HCT116 (cell line): ENCODE results near the gene SLIT1. TPM values are rescaled to one million over a fixed set of nuclear protein-coding genes. Genes with fewer than 3 reads are reported as not detected.

Experiments used
- ATAC-seq: fragments of 200-7000 bp; cut with Tn5 transposase; 2 replicates; pipeline ENCODE4 v1.9.1; 2020; ENCODE audit warnings: mild to moderate bottlenecking, moderate library complexity
- BruUV-seq: library from RNA; stranded (reverse); fragments of 400-500 nt; replicated peaks from 2 replicates; lab custom pipeline; 2021; lab: Mats Ljungman, UMichigan
- CTCF ChIA-PET: fragments of 300-600 bp; sonication (Branson Sonifier 250); formaldehyde crosslinking; loops from one replicate; lab custom pipeline; 2021; ENCODE audit warnings: antibody characterized with exemption; lab: Charles Lee
- POLR2A ChIA-PET: fragments of 300-600, 350-600 bp; sonication (Branson Sonifier 250); formaldehyde crosslinking; loops from one replicate; lab custom pipeline; 2021; ENCODE audit warnings: antibody characterized with exemption; lab: Charles Lee
- RAD21 ChIA-PET, 2 experiments: fragments of 300-600 bp; sonication (Branson Sonifier 250); formaldehyde crosslinking; loops; one replicate each; lab custom pipeline; 2023; ENCODE audit warnings: low total read pairs in 2 of 2; ENCODE audit not compliant: uncharacterized antibody in 2 of 2, unreplicated experiment in 2 of 2, low non-redundant PET in 1 of 2; lab: Charles Lee
- DNase-seq: peaks from one replicate; pipeline ENCODE4 v3.0.0-alpha.2; 2010; ENCODE audit warnings: low read depth, low spot score
- H2AFZ ChIP-seq: fragments of 200-600 bp; shearing (Covaris generic), sonication (generic); 2 replicates; pipeline ENCODE4 v1.6.1; 2017; ENCODE audit warnings: low read depth, mixed run types, mixed read lengths, antibody characterized with exemption, low read length; ENCODE audit not compliant: poor library complexity, severe bottlenecking
- H3K27ac ChIP-seq: 2 replicates; pipeline ENCODE4 v1.5.1; 2012; ENCODE audit warnings: low read depth, low read length
- H3K27me3 ChIP-seq: fragments of 200-600 bp; sonication (generic); 2 replicates; pipeline ENCODE4 v1.6.1; 2016; ENCODE audit warnings: mixed run types, low read length, mixed read lengths; ENCODE audit not compliant: insufficient read depth
- H3K36me3 ChIP-seq, 2 experiments: fragments of 200-500 bp in 1 of 2; fragments of 200-600 bp in 1 of 2; sonication (Bioruptor generic) in 1 of 2; sonication (generic) in 1 of 2; 2 replicates each; pipeline versions ENCODE4 v1.5.1 to v1.6.1; 2014 to 2016; ENCODE audit warnings: low read length in 2 of 2, inconsistent platforms in 1 of 2, mixed read lengths in 1 of 2, mixed run types in 1 of 2; ENCODE audit not compliant: insufficient read depth in 2 of 2, control insufficient read depth in 1 of 2
- H3K4me1 ChIP-seq, 2 experiments: fragments of 200-600 bp in 1 of 2; sonication (generic) in 1 of 2; 2 replicates each; pipeline versions ENCODE4 v1.5.1 to v1.6.1; 2012 to 2017; ENCODE audit warnings: low read length in 2 of 2, inconsistent platforms in 1 of 2, mild to moderate bottlenecking in 1 of 2, mixed read lengths in 1 of 2, mixed run types in 1 of 2, moderate library complexity in 1 of 2; ENCODE audit not compliant: insufficient read depth in 2 of 2, control insufficient read depth in 1 of 2
- H3K4me2 ChIP-seq: fragments of 200-600 bp; sonication (generic); 2 replicates; pipeline ENCODE4 v1.6.1; 2017; ENCODE audit warnings: mixed run types, low read length, mixed read lengths
- H3K4me3 ChIP-seq, 2 experiments: fragments of 200-600 bp in 1 of 2; sonication (generic) in 1 of 2; replicated peaks in 1 of 2; 2 replicates each; pipeline ENCODE4 v1.5.1; 2011 to 2016; ENCODE audit warnings: low read length in 2 of 2, control low read depth in 1 of 2, low read depth in 1 of 2, mild to moderate bottlenecking in 1 of 2, mixed read lengths in 1 of 2, mixed run types in 1 of 2
- H3K79me2 ChIP-seq: fragments of 200-600 bp; sonication (generic); 2 replicates; pipeline ENCODE4 v1.6.1; 2017; ENCODE audit warnings: mild to moderate bottlenecking, mixed run types, low read length, moderate library complexity, mixed read lengths; ENCODE audit not compliant: insufficient read depth
- H3K9ac ChIP-seq: fragments of 200-600 bp; sonication (generic); 2 replicates; pipeline ENCODE4 v1.6.1; 2016; ENCODE audit warnings: low read length, mixed read lengths
- H3K9me2 ChIP-seq: fragments of 200-600 bp; sonication (generic), shearing (Covaris generic); 2 replicates; pipeline ENCODE4 v1.6.1; 2017; ENCODE audit warnings: mixed run types, mild to moderate bottlenecking, moderate library complexity; ENCODE audit not compliant: insufficient read depth
- H3K9me3 ChIP-seq, 2 experiments: fragments of 200-500 bp in 1 of 2; fragments of 200-600 bp in 1 of 2; sonication (Bioruptor generic) in 1 of 2; sonication (generic) in 1 of 2; 2 replicates each; pipeline ENCODE4 v1.6.1; 2014 to 2017; ENCODE audit warnings: low read length in 2 of 2, mixed read lengths in 2 of 2, inconsistent platforms in 1 of 2, low read depth in 1 of 2, mild to moderate bottlenecking in 1 of 2, mixed run types in 1 of 2, moderate library complexity in 1 of 2; ENCODE audit not compliant: control insufficient read depth in 1 of 2, insufficient read depth in 1 of 2
- H4K20me1 ChIP-seq: fragments of 200-600 bp; sonication (generic), shearing (Covaris generic); 2 replicates; pipeline ENCODE4 v1.6.1; 2017; ENCODE audit warnings: mixed run types, mild to moderate bottlenecking, moderate library complexity; ENCODE audit not compliant: insufficient read depth
- ATF3 ChIP-seq: IDR thresholded peaks from 2 replicates; pipeline ENCODE4 v1.6.1; 2012
- CEBPB ChIP-seq: IDR thresholded peaks from 2 replicates; pipeline ENCODE4 v1.6.1; 2012; ENCODE audit warnings: low read depth
- CTCF ChIP-seq, 3 experiments: fragments of 200-600 bp in 1 of 3; sonication (generic) in 1 of 3; IDR thresholded peaks in 2 of 3; conservative IDR thresholded peaks in 1 of 3; 2 replicates each; pipeline ENCODE4 v1.5.1; 2012 to 2017; ENCODE audit warnings: low read depth in 2 of 3, low read length in 2 of 3, antibody characterized with exemption in 1 of 3, borderline replicate concordance in 1 of 3, control low read depth in 1 of 3, mild to moderate bottlenecking in 1 of 3, mixed read lengths in 1 of 3, mixed run types in 1 of 3, moderate library complexity in 1 of 3; ENCODE audit not compliant: insufficient read depth in 1 of 3
- EGR1 ChIP-seq: IDR thresholded peaks from 2 replicates; pipeline ENCODE4 v1.6.1; 2012; ENCODE audit warnings: low read depth
- ELF1 ChIP-seq: IDR thresholded peaks from 2 replicates; pipeline ENCODE4 v1.6.1; 2012; ENCODE audit warnings: low read depth, borderline replicate concordance
- EZH2 ChIP-seq: fragments of 200-600 bp; sonication (generic); IDR thresholded peaks from 2 replicates; pipeline ENCODE4 v1.6.1; 2017; ENCODE audit warnings: antibody characterized with exemption, mixed run types
- EZH2phosphoT487 ChIP-seq: fragments of 200-600 bp; IDR thresholded peaks from 2 replicates; pipeline ENCODE4 v1.6.1; 2018; ENCODE audit warnings: antibody characterized with exemption, borderline replicate concordance
- JUND ChIP-seq: IDR thresholded peaks from 2 replicates; pipeline ENCODE4 v1.6.1; 2012
- POLR2A ChIP-seq: IDR thresholded peaks from 2 replicates; pipeline ENCODE4 v1.7.0; 2011; ENCODE audit warnings: borderline replicate concordance; ENCODE audit not compliant: insufficient read depth, insufficient read length; ENCODE audit errors: extremely low read depth
- POLR2AphosphoS5 ChIP-seq: IDR thresholded peaks from 2 replicates; pipeline ENCODE4 v1.6.1; 2011; ENCODE audit warnings: mild to moderate bottlenecking, low read depth, low read length, moderate library complexity
- SP1 ChIP-seq: IDR thresholded peaks from 2 replicates; pipeline ENCODE4 v1.6.1; 2012; ENCODE audit warnings: low read depth
- TCF7L2 ChIP-seq: IDR thresholded peaks from 2 replicates; pipeline ENCODE4 v1.7.0; 2011; ENCODE audit warnings: borderline replicate concordance, inconsistent platforms; ENCODE audit not compliant: insufficient read depth, insufficient read length; ENCODE audit errors: extremely low read depth
- YY1 ChIP-seq: IDR thresholded peaks from 2 replicates; pipeline ENCODE4 v1.6.1; 2011; ENCODE audit warnings: low read length, low read depth, moderate library complexity, mild to moderate bottlenecking; ENCODE audit not compliant: insufficient replicate concordance; ENCODE audit errors: extremely low read depth
- ZBTB33 ChIP-seq: IDR thresholded peaks from 2 replicates; pipeline ENCODE4 v1.6.1; 2011; ENCODE audit warnings: mild to moderate bottlenecking, low read length, moderate library complexity; ENCODE audit not compliant: insufficient replicate concordance; ENCODE audit errors: extremely low read depth
- ZFX ChIP-seq: fragments of 450-650 bp; IDR thresholded peaks from 2 replicates; pipeline ENCODE4 v1.6.1; 2017
- ZNF274 ChIP-seq: fragments of 200-500 bp; sonication (Bioruptor generic); IDR thresholded peaks from 2 replicates; pipeline ENCODE4 v1.6.1; 2014; ENCODE audit warnings: mild to moderate bottlenecking, low read depth, low read length, inconsistent platforms
- intact Hi-C: fragments of 100-400 bp; cut with micrococcal nuclease; formaldehyde crosslinking; loops from 2 replicates; pipeline ENCODE4 v1.10.0; 2022
- total RNA-seq: library from RNA; stranded (reverse); gene quantifications from one replicate; pipeline ENCODE4 v1.2.1, GENCODE V29; 2021; ENCODE audit not compliant: unreplicated experiment

The SLIT1 gene
- total RNA-seq, 1 experiment from 2014 or later = 0.42 TPM

GRCh38 chr10:97058521-97058920, 127.2 kb downstream of the SLIT1 start:
- DNase-seq (no peak), ATAC-seq (no peak)
- Histone ChIP-seq H3K9ac (no peak overlapping the region), H3K36me3 (no peaks in the 10 kb centered on the region), H3K4me3 (no peak overlapping the region), H2AFZ (no peak overlapping the region), H3K27me3 (no peaks in the 10 kb centered on the region), H3K9me2 (no peaks in the 10 kb centered on the region), H3K4me2 (no peak overlapping the region), H3K27ac (no peak overlapping the region), H3K79me2 (no peaks in the 10 kb centered on the region), H4K20me1 (no peaks in the 10 kb centered on the region), H3K9me3 (no peaks in the 10 kb centered on the region), H3K4me1 (no peaks in the 10 kb centered on the region)
- RAD21 ChIA-PET = no interaction called here
- no TSS peak for BruUV-seq
- CTCF ChIA-PET = interaction anchor here (2.9 kb wide), 1 partner anchor 14 kb away, joined by 10 read pairs; no protein-coding TSS in a partner anchor
- POLR2A ChIA-PET = no interaction called here
- TF ChIP-seq ELF1 (no peak), POLR2AphosphoS5 (no peak), CEBPB (no peak), YY1 (no peak), ATF3 (no peak), ZNF274 (no peak), EZH2phosphoT487 (no peak), ZBTB33 (no peak), SP1 (no peak), ZFX (no peak), TCF7L2 (no peak), EZH2 (no peak), CTCF (IDR thresholded peaks at IDR 0.05 in 2 of 3, conservative IDR thresholded peaks at IDR 0.05 in 1 of 3; ENCODE audit: borderline replicate concordance in 1 of 3, insufficient read depth in 1 of 3, low read depth in 2 of 3, low read length in 2 of 3) (no peak), JUND (no peak), POLR2A (no peak), EGR1 (no peak)
- intact Hi-C loops = no loop called here
